Activated naive CD4-positive, alpha-beta T cell treated with anti-CD3 and anti-CD28 coated beads, Interleukin-2, amount 50 U/mL, for 72 hours (primary cell): ENCODE measurements around the gene PCED1A. TPM values are rescaled to one million over a fixed set of nuclear protein-coding genes. Genes with fewer than 3 reads are reported as not detected.
"Not testable (repeated sequence)": the region's sequence is repeated elsewhere in the genome, so short reads cannot be mapped to it uniquely, and the experiment has no call there.

Source experiments
- ATAC-seq, 2 donors: fragments of 150-1000 bp; cut with Tn5 transposase; 2 replicates each; pipeline ENCODE4 v1.10.0; 2021; ENCODE audit warnings: mild to moderate bottlenecking in 2 of 2, moderate library complexity in 2 of 2
- DNase-seq, 2 donors: peaks; one replicate each; pipeline ENCODE4 v3.0.0; 2021 to 2022; ENCODE audit warnings: low spot score in 2 of 2
- H3K27ac Mint-ChIP-seq, 2 donors: one replicate each; pipeline ENCODE4 v1.8.0; 2022; ENCODE audit warnings: mild to moderate bottlenecking in 2 of 2, mixed read lengths in 2 of 2
- H3K36me3 Mint-ChIP-seq, 2 donors: one replicate each; pipeline ENCODE4 v1.8.0; 2022; ENCODE audit warnings: mixed read lengths in 2 of 2
- H3K9me3 Mint-ChIP-seq, 2 donors: one replicate each; pipeline ENCODE4 v1.8.0; 2022; ENCODE audit warnings: mixed read lengths in 2 of 2
- total RNA-seq, 2 donors: library from RNA; stranded (reverse); gene quantifications; one replicate each; pipeline ENCODE4 v1.2.3, GENCODE V29; 2022

The PCED1A gene
- total RNA-seq, 2 donors from 2014 or later: 29.5 to 33.6 TPM

DNA sequence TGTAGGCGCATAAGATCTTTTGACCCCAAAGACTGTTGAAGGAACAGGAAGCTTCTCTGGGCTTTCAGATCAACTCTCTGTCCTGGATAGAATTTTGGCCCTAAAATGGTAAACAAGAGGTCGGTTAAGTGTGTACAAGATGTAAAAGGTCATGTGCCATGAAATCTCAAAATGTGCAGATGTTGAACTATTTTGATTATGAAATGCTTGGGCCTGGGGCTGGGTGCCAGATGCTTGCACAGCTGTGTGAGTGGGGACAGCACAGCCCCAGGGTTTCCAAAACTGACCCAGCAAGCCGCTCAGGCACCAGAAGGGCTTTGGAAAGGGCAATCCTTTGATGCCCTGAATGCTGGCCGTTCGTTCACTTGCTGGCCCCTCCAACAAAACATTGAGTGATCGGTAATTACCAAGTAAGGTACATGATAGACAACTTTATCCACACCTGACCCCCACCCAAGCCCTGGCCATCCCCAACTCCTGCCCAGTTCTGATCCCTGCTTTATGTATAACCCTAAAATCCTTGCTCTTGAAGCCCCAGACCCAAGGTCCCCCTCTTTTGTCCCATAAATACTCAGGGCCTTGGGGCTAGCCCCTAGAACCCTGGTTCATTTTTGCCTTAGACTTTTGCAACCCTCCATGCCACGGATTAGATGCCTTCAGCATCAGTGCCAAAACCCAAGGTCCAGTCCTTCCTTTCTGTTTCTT, 22.4 kb downstream of the PCED1A start:
- H3K9me3 Mint-ChIP-seq: no peaks in the 10 kb centered on the region
- no peak for DNase-seq
- H3K27ac Mint-ChIP-seq: no peak overlapping the region
- peaks cover 0 to 5% of the 10 kb centered on the region in 2 donors for H3K36me3 Mint-ChIP-seq
- ATAC-seq: no peak

DNA sequence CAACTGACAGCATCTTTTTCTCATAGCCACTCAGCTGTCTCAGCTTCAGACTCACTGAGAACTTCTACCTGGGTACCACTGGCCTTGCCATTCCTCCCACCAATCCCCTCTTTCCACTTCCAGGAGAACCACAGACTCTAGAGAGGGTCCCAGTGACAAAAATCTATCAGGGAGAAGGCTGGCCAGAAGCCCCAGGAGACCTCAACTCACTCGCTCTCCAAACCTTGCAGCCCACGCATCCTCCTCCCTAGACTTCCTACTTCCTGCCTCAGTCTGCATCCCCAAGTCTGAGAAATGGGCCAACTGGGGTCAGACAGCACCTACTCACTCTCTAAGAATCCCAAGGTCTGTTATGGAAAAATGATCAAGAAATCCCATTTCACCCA, 23.1 kb downstream of the PCED1A start:
- no peak for DNase-seq
- peaks cover 0 to 4% of the 10 kb centered on the region in 2 donors for H3K9me3 Mint-ChIP-seq
- H3K36me3 Mint-ChIP-seq: peaks cover 4 to 9% of the 10 kb centered on the region in 2 donors
- no peak for ATAC-seq
- H3K27ac Mint-ChIP-seq: no peak overlapping the region

DNA sequence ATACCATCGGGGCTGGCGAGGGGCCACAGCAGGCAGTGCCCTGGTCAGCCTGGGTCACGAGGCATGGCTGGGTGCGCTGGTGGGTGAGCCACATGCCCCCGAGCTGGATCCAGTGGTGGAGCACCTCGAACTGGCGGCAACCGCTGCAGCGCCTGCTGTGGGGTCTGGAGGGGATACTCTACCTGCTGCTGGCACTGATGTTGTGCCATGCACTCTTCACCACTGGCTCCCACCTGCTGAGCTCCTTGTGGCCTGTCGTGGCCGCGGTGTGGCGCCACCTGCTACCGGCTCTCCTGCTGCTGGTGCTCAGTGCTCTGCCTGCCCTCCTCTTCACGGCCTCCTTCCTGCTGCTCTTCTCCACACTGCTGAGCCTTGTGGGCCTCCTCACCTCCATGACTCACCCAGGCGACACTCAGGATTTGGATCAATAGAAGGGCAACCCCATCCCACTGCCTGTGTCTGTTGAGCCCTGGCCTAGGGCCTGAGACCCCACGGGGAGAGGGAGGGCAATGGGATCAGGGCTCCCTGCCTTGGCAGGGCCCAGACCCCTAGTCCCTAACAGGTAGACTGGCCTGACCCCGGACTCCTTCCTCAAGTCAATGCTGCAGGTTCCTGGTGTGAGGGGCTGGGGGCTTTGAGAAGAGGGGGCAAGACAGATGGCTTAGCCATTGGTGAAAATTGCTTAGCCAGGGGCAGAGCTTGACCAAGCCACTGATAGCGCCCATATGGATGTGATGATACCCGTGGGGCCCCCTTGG, 23.7 kb downstream of the PCED1A start:
- Mint-ChIP-seq H3K27ac (no peak overlapping the region), H3K36me3 (peaks cover 9 to 15% of the 10 kb centered on the region in 2 donors), H3K9me3 (peaks cover 0 to 9% of the 10 kb centered on the region in 2 donors)
- ATAC-seq (peak; percentile 43 to 71), DNase-seq (no peak)

DNA sequence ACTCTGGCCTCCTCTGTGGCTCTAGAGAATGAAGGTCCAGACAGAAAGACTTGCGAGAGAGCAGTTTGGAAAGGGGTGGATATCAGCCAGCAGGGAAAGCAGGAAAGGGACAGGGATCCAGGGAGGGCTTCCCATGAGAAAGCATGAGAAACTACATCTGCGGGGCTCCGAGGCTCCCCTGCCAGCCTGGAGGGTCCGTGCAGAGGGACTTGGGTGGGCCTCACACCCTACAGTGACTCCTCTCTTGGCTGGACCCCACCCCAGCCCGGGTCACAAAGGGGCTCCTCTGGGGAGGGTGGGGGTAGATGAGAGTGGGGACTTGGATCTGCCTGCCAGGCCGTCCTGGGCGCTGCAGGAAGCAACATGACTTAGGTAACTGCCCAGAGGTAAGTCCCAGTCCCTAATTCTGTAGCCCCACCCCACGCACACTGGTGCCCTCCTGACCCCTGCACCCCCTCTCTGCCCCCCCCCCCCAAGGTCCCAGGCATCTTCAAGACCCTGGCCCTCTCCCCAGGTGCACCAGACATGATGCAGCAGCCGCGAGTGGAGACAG, 24.3 kb downstream of the PCED1A start, which contains the start of gene TMEM239:
TSS of gene TMEM239 (plus strand) at position 335 of the 553 bp plus-strand sequence. CDS start at position 526, 191 bp downstream.
- H3K27ac Mint-ChIP-seq: no peak within 1 kb of the TSS
- DNase-seq (no peak), ATAC-seq (no peak)
- peaks cover 0 to 16% of the 10 kb centered on the region in 2 donors for H3K9me3 Mint-ChIP-seq
- peaks cover 13 to 19% of the 10 kb centered on the region in 2 donors for H3K36me3 Mint-ChIP-seq

DNA sequence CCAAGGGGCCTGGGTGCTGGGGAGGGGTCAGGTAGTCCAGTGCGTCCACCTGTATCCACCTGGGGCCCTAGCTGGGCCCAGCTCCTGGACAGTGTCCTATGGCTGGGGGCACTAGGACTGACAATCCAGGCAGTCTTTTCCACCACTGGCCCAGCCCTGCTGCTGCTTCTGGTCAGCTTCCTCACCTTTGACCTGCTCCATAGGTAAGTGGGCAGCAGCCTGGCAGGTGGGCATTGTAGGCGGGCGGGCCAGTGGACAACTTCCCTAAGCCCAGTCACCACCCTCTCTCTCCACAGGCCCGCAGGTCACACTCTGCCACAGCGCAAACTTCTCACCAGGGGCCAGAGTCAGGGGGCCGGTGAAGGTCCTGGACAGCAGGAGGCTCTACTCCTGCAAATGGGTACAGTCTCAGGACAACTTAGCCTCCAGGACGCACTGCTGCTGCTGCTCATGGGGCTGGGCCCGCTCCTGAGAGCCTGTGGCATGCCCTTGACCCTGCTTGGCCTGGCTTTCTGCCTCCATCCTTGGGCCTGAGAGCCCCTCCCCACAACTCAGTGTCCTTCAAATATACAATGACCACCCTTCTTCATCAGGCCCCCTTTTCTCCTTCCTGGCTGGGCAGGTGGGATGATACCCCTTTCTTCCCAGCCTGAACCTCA, 25.1 kb downstream of the PCED1A start:
- Mint-ChIP-seq H3K27ac (no peak overlapping the region), H3K36me3 (peaks cover 13 to 19% of the 10 kb centered on the region in 2 donors), H3K9me3 (peaks cover 0 to 19% of the 10 kb centered on the region in 2 donors)
- ATAC-seq: no peak
- DNase-seq: no peak

DNA sequence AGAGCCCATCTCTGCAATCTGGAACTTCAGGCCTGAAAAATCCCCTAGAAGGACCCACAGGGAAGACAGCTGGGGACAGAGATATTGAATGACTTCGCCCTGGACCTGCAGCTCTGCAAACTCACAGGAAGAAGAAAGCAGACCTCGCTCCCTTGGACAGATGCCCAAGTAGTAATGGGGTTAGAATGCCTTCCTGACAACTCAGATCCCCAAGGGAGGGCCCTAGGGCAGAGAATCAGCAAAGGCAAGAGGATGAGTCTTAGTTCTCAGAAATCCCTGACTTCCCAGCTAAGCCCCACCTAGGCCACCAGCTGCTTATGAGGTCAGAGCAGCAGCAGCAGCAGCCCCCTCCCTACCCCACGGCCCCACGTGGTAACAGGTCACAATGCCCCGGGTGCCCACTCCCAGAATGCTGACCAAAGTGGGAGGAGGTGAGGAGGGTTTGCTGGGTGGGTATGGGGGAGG, 25.8 kb downstream of the PCED1A start, which contains the start of gene C20orf141:
TSS of gene C20orf141 (plus strand) at position 401 of the 465 bp plus-strand sequence. CDS start 198 bp downstream, outside the sequence.
- ATAC-seq (peak in 1 of 2 donors; percentile 33), DNase-seq (no peak)
- peaks cover 13 to 19% of the 10 kb centered on the region in 2 donors for H3K36me3 Mint-ChIP-seq
- peaks cover 0 to 19% of the 10 kb centered on the region in 2 donors for H3K9me3 Mint-ChIP-seq
- H3K27ac Mint-ChIP-seq: no peak within 1 kb of the TSS

DNA sequence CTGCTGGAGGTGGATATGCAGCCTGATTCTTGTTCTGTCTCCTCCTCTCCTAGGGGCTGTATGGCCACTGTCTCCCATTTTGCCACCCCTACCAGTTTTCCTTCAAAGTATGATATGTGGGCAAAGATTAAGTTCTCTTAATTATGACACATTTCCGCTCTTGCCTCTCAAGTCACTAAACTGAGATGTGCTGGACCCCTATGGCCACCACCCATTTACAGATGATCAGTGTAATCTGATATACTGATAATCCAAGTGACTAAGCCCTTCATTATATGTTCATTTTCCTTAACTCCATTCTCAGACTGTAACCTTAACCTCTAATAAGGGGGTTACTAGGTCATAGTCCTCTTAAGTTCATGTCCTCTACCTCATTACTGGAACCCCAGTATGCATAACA, 26.4 kb downstream of the PCED1A start:
- DNase-seq (no peak), ATAC-seq (no peak)
- peaks cover 0 to 19% of the 10 kb centered on the region in 2 donors for H3K9me3 Mint-ChIP-seq
- H3K36me3 Mint-ChIP-seq: peaks cover 13 to 19% of the 10 kb centered on the region in 2 donors
- H3K27ac Mint-ChIP-seq: no peak overlapping the region

DNA sequence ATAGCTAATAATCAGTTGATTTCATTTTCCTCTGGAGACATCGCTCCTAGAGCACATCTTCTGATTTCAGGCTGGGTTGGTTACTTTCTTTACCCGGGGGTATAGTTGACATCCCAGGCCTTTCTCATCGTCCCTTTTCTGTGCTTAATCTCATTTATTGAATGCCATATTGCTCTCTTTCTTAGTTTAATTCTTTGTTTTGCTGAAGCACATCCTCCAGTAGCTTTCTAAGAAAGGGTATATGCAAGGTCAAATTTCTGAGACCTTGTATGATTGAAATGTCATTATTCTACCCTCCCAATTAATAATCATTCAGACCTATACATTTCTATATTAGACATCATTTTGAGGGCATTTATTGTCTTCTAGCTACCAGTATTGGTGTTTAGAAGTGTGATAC, 28.3 kb downstream of the PCED1A start:
- DNase-seq (no peak), ATAC-seq (no peak)
- H3K27ac Mint-ChIP-seq: no peak overlapping the region
- H3K9me3 Mint-ChIP-seq: peaks cover 0 to 19% of the 10 kb centered on the region in 2 donors
- H3K36me3 Mint-ChIP-seq: peaks cover 13 to 19% of the 10 kb centered on the region in 2 donors

DNA sequence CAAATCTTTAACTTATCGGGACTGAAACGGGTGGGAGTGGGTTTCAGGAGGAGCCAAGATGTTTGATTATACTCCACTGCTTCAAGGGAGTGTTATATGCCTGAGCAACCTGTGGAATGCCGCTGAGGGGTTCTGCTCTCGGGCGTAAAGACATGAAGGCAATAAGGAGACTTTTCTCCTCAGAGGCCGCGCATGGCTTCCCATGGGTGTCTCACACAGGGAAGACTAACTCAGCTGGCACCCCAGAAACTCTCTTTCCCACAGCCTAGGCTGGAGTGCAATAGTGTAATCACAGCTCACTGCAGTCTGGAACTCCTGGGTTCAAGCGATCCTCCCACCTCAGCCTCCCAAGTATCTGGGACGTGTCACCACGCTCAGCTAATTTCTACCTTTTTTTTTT, 30.8 kb downstream of the PCED1A start:
- peaks cover 13 to 19% of the 10 kb centered on the region in 2 donors for H3K36me3 Mint-ChIP-seq
- ATAC-seq: no peak
- H3K9me3 Mint-ChIP-seq: peaks cover 0 to 19% of the 10 kb centered on the region in 2 donors
- no peak overlapping the region for H3K27ac Mint-ChIP-seq
- DNase-seq: no peak

DNA sequence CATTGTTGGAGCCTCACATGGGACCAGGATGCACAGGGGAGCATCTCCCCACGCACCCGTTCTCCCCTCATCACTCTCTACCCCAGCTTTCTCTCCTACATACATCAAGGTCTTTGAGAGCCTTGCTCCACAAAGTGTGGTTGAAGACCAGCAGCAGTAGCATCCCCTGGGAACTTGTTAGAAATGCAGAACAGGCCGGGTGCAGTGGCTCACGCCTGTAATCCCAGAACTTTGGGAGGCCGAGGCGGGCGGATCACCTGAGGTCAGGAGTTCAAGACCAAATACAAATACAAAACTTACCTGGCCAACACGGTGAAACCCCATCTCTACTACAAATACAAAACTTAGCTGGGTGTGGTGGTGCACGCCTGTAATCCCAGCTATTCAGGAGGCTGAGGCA, 32.5 kb downstream of the PCED1A start:
- DNase-seq, H3K27ac Mint-ChIP-seq, ATAC-seq: not testable (repeated sequence)
- H3K36me3 Mint-ChIP-seq: peaks cover 13 to 14% of the 10 kb centered on the region in 2 donors
- peaks cover 0 to 19% of the 10 kb centered on the region in 2 donors for H3K9me3 Mint-ChIP-seq

DNA sequence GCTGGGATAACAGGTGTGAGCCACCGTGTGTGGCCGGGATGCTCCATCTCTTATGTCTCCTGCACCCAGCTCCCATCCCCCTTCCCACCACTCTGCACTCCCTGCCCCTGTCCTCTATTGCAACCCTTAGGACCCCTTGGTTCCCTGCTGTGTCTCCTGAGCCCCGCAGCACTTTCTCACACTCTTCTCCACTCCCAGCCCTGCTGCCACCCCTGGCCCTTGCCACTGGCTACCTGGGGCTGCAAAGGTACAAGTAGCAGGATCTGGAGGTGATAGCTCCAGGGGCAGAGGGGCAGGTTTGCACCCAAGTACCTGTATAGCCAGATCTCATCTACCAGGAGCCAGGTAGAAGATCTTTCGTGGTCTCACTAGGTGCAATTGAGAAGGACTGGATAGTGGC, 33.4 kb downstream of the PCED1A start:
- Mint-ChIP-seq H3K36me3 (peaks cover 6 to 11% of the 10 kb centered on the region in 2 donors), H3K9me3 (peaks cover 0 to 12% of the 10 kb centered on the region in 2 donors), H3K27ac (no peak overlapping the region)
- DNase-seq (no peak), ATAC-seq (no peak)

DNA sequence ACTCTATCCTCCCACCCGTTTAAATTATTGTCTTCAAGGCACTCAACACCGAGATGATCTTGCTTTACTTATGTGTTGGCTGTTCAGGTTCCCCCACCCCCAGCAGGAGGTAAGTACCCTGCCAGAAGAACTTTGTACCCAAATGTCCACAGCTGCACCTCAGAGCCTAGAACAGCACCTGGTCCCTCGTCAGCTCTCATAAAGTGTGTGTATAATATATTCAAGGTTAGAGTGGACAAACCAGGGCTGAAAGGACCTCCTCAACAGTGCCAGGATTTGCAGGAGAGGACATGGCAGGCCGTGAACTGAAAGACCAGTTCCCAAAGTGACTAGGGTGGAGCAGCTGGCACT, 34.1 kb downstream of the PCED1A start:
- ATAC-seq (no peak), DNase-seq (no peak)
- H3K9me3 Mint-ChIP-seq: peaks cover 0 to 5% of the 10 kb centered on the region in 2 donors
- no peak overlapping the region for H3K27ac Mint-ChIP-seq
- peaks cover 4% of the 10 kb centered on the region in 2 donors for H3K36me3 Mint-ChIP-seq

DNA sequence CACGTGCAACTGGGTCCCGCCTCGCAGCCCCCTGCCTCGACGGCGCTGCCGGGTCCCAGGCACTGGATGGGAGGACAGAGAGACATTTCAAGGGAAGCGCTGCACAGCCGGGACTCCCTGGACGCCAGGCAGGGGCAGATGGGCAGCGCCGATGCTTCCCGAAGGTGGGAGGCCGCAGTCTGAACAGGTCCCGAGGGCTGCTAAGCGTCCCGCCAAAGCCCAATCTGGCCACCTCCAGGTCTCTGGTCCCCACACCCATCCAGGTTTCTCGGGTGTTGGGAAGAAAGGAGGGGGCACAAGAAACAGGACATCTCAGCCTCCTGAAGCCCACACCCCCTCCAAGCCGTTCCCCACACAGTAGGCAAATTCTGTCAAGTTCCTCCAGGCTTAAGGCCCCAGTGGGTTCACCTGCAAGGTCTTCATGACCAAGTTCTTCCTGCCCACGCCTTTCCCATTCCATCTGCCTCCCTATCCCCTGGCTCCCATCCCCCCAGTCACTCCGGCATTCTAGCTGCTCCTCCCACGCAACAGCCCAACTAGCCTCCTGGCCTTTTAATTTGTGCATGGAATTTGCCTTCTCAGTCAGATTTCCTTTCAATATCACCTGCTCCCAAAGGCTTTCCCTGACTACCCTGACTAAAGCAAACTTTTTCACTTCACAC, 34.6 kb downstream of the PCED1A start:
- no peak overlapping the region for H3K27ac Mint-ChIP-seq
- peaks cover 6 to 9% of the 10 kb centered on the region in 2 donors for H3K36me3 Mint-ChIP-seq
- DNase-seq: no peak
- H3K9me3 Mint-ChIP-seq: peaks cover 0 to under 1% of the 10 kb centered on the region in 2 donors
- ATAC-seq: no peak

DNA sequence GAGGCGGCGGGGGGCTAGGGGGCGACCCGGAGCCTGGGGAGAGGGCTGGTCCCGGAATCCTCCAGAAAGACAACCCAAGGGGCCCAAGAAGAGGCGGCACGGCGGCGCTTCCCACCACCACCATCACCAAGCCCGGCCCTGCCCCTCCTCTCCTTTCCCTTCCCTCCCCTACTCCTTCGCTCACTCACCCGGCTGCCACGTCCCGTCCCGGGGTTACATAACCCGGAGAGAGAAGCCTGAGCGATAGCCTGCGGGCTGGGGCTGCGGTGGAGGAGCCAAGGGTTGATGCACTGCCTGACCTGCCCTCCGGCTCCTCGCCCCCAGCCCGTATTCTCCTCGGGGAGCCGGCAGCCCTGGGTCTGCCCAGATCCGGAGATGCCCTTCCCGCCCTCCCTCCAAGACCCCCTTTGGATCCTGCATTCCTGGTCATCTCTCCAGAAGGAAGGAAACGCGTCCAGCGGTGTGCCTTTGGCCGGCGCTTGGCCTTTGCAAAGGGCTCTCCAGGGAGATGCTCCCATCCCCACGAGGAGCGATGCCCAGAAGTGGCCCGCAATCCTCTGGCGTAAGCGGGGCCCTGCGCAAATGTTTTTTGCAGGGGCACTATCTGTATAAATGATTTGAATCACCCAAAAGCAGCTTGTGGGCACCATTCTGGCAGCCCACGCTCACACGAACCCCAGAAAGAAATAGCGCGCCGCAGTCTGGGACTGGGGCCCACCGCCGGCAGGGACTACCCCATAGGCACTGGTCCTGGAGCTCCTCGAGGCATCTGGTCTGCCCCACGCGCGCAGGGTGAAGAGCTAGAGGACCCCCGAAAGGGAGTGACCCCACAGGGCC, 35.4 kb downstream of the PCED1A start:
- DNase-seq (no peak), ATAC-seq (no peak)
- no peaks in the 10 kb centered on the region for H3K9me3 Mint-ChIP-seq
- no peak overlapping the region for H3K27ac Mint-ChIP-seq
- H3K36me3 Mint-ChIP-seq: peaks cover 10 to 13% of the 10 kb centered on the region in 2 donors

DNA sequence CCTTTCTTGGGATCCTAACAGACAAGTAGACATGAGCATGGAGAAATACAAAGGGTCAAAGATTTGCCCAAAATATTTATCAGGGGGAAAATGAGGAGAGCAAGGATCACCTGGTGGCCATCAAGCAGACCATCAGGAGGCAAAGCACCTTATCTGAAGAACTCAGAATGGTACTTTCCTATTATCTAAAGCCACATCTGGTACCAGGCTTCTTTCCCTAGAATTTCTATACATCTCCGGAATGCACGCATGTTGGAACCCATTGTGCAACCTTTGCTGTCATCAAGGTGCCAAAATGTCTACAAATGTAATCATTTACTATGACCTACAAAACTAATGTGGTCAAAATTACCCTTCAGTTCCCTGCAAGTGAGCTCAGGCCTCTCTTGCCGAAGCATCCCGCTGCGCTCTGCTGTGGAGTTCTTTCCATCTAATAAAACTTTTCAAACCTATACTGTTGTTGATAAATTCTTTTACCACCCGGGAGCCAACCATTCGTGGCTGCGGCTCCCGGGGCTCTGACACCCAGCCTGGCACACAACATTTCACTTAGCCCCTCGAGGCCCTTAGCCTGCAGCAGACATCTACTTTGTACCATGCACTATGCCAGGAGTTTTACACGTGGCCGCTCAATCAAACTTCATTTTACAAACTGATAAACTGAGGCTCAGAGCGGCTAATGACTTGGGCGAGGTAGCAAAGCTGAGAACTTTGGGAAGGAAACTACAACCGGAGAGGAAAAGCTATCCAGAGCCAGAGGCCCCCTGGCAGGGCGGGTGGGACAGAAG, 36.2 kb downstream of the PCED1A start:
- Mint-ChIP-seq H3K9me3 (no peaks in the 10 kb centered on the region), H3K36me3 (peaks cover 15 to 22% of the 10 kb centered on the region in 2 donors), H3K27ac (no peak overlapping the region)
- no peak for DNase-seq
- no peak for ATAC-seq
